OCI-M2 (cell line): ENCODE measurements around the gene ZNF777.
"Not testable (repeated sequence)": the region's sequence is repeated elsewhere in the genome, so short reads cannot be mapped to it uniquely, and the experiment has no call there.

ENCODE experiments used
- DNase-seq: peaks from one replicate; lab custom pipeline; 2025; ENCODE audit not compliant: unreplicated experiment; lab: John Stamatoyannopoulos, UW

The ZNF777 gene

GRCh38 chr7:149455175-149455950 lies 5.5 kb downstream of the ZNF777 start:
- DNase-seq: no peak

- no peak for DNase-seq
Observed at GRCh38 chr7:149454750-149455149, 6.1 kb downstream of the ZNF777 start.

- DNase-seq: no peak
Observed at GRCh38 chr7:149454006-149454405, 6.9 kb downstream of the ZNF777 start.

- no peak for DNase-seq
Observed at GRCh38 chr7:149450821-149451220, 10.0 kb downstream of the ZNF777 start.

- no peak for DNase-seq
Observed at GRCh38 chr7:149449897-149450296, 11.0 kb downstream of the ZNF777 start.

- no peak for DNase-seq
Observed at GRCh38 chr7:149448961-149449360, 11.9 kb downstream of the ZNF777 start.

- DNase-seq: not testable (repeated sequence)
Observed at GRCh38 chr7:149446026-149446425, 14.8 kb downstream of the ZNF777 start.

- no peak for DNase-seq
Observed at GRCh38 chr7:149444287-149444686, 16.6 kb downstream of the ZNF777 start.

- no peak for DNase-seq
Observed at GRCh38 chr7:149443523-149443922, 17.3 kb downstream of the ZNF777 start.

- no peak for DNase-seq
Observed at GRCh38 chr7:149442924-149443323, 17.9 kb downstream of the ZNF777 start.

- DNase-seq: no peak
Observed at GRCh38 chr7:149440222-149440621, 20.6 kb downstream of the ZNF777 start.

GRCh38 chr7:149436358-149436757 lies 24.5 kb downstream of the ZNF777 start:
- DNase-seq: no peak

- DNase-seq: no peak
Observed at GRCh38 chr7:149433124-149433523, 27.7 kb downstream of the ZNF777 start.

- DNase-seq: no peak
Observed at GRCh38 chr7:149432121-149432691, 28.7 kb downstream of the ZNF777 start.

GRCh38 chr7:149431486-149432120 lies 29.3 kb downstream of the ZNF777 start:
- DNase-seq: no peak

GRCh38 chr7:149430192-149430591 lies 30.7 kb downstream of the ZNF777 start:
- DNase-seq: no peak

GRCh38 chr7:149427893-149428292 lies 33.0 kb downstream of the ZNF777 start:
- DNase-seq: no peak

- no peak for DNase-seq
Observed at GRCh38 chr7:149427096-149427680, 33.7 kb downstream of the ZNF777 start.

GRCh38 chr7:149423449-149424110 lies 37.3 kb downstream of the ZNF777 start:
- DNase-seq: no peak

- DNase-seq: no peak
Observed at GRCh38 chr7:149422914-149423301, 38.0 kb downstream of the ZNF777 start.

GRCh38 chr7:149422162-149422913 lies 38.5 kb downstream of the ZNF777 start:
- peak; percentile 50 for DNase-seq
